ENCODE results near the gene FSHR. TPM values are rescaled to one million over a fixed set of nuclear protein-coding genes. Genes with fewer than 3 reads are reported as not detected.

The FSHR gene
- total and polyA plus RNA-seq, 2 of the 8 experiments (the other 6 are each of a cell fraction or from before 2014, with no cell fraction given), result not detected

GRCh38 chr2:48979691-48980090 is 174.6 kb downstream of the FSHR start:
- H3K27ac ChIP-seq (ENCODE audit: low read depth, low read length), result no peak overlapping the region
- no peaks in the 10 kb centered on the region for H4K20me1 ChIP-seq (replicated peaks in 1 of 2; ENCODE audit: control insufficient read depth in 1 of 2, insufficient read depth in 2 of 2, low read length in 2 of 2)
- no peak overlapping the region for H2BK5ac ChIP-seq (ENCODE audit: low read depth, low read length)
- H2BK120ac ChIP-seq (replicated peaks; ENCODE audit: low read depth, low read length), result no peak overlapping the region
- no peak overlapping the region for H3K56ac ChIP-seq (replicated peaks; ENCODE audit: insufficient read length, low read depth, low read length)
- H2AK5ac ChIP-seq (ENCODE audit: low read depth, low read length), result no peak overlapping the region
- H4K91ac ChIP-seq (replicated peaks; ENCODE audit: insufficient read length, low read length), result no peak overlapping the region
- DNase-seq (ENCODE audit: low read depth in 1 of 2, low spot score in 2 of 2), result no peak
- no peaks in the 10 kb centered on the region for H3K23me2 ChIP-seq (ENCODE audit: low read depth, low read length)
- H3K79me1 ChIP-seq (ENCODE audit: low read depth, low read length), result no peaks in the 10 kb centered on the region
- H3K14ac ChIP-seq (ENCODE audit: insufficient read length), result no peak overlapping the region
- H3K4ac ChIP-seq (replicated peaks; ENCODE audit: insufficient read length, low read depth, low read length), result no peak overlapping the region
- no peaks in the 10 kb centered on the region for H3K9me3 ChIP-seq (ENCODE audit: insufficient read depth in 2 of 2, low read depth in 1 of 2, low read length in 1 of 2)
- H2AFZ ChIP-seq (ENCODE audit: low read length), result no peak overlapping the region
- no peaks in the 10 kb centered on the region for H3K36me3 ChIP-seq (ENCODE audit: control insufficient read depth in 2 of 4, insufficient read depth in 4 of 4, low read length in 3 of 4)
- H2BK15ac ChIP-seq (ENCODE audit: low read length), result no peak overlapping the region
- H3K9ac ChIP-seq (replicated peaks in 1 of 4; ENCODE audit: extremely low read depth in 1 of 4, low read depth in 3 of 4, low read length in 3 of 4), result no peak overlapping the region
- ChIA-PET CTCF (ENCODE audit: partially characterized antibody) (interaction anchor here (1.0 kb wide), 1 partner anchor 11 kb away, joined by 4 read pairs; no protein-coding TSS in a partner anchor), POLR2A (ENCODE audit: partially characterized antibody) (no interaction called here)
- no peak overlapping the region for H3K4me2 ChIP-seq (ENCODE audit: insufficient read depth in 1 of 2, low read depth in 2 of 2, low read length in 2 of 2)
- no peak overlapping the region for H3K4me3 ChIP-seq (ENCODE audit: extremely low read depth in 1 of 4, insufficient read depth in 2 of 4, low read depth in 3 of 4, low read length in 4 of 4)
- FAIRE-seq, result no peak
- no peak overlapping the region for H2BK20ac ChIP-seq (ENCODE audit: low read length)
- H3K18ac ChIP-seq (ENCODE audit: extremely low read depth, low read length), result no peak overlapping the region
- H2BK12ac ChIP-seq (ENCODE audit: low read depth, low read length), result no peak overlapping the region
- no peaks in the 10 kb centered on the region for H3K27me3 ChIP-seq (replicated peaks in 1 of 4; ENCODE audit: control insufficient read depth in 3 of 4, extremely low read depth in 1 of 4, insufficient read depth in 3 of 4, low read length in 3 of 4)
- no peak overlapping the region for H3K23ac ChIP-seq (ENCODE audit: insufficient read length)
- no peaks in the 10 kb centered on the region for H3K79me2 ChIP-seq (ENCODE audit: control insufficient read depth in 1 of 2, insufficient read depth in 2 of 2, low read length in 2 of 2)
- WGBS, 2 experiments (ENCODE audit: extremely low coverage in 1 of 2, insufficient coverage in 1 of 2, insufficient read length in 1 of 2, insufficient replicate concordance in 2 of 2, low coverage in 1 of 2, low lambda C conversion rate in 2 of 2, missing lambda C conversion rate in 1 of 2), result 96% methylated on average over 4 of the region's 4 CpGs; no CpG with 5 or more reads in 1 of the 2 experiments
- no peak overlapping the region for H4K8ac ChIP-seq (ENCODE audit: extremely low read depth, insufficient read depth, low read length)
- H4K5ac ChIP-seq (ENCODE audit: insufficient read length, low read depth, low read length), result no peak overlapping the region
- no peaks in the 10 kb centered on the region for H3K4me1 ChIP-seq (replicated peaks in 1 of 4; ENCODE audit: control insufficient read depth in 3 of 4, insufficient read depth in 4 of 4, low read length in 3 of 4)
- TF ChIP-seq CTCF (IDR thresholded peaks at IDR 0.05; ENCODE audit: control extremely low read depth in 1 of 3, insufficient read depth in 1 of 3, low read depth in 1 of 3, low read length in 3 of 3), result no peak
- no peak for TF ChIP-seq SUZ12 (IDR thresholded peaks at IDR 0.05; ENCODE audit: low read length)
- no peak for TF ChIP-seq POU5F1 (IDR thresholded peaks at IDR 0.05; ENCODE audit: low read depth, low read length)
- TF ChIP-seq CREB1 (IDR thresholded peaks at IDR 0.05), result no peak
- TF ChIP-seq RXRA (IDR thresholded peaks at IDR 0.05; ENCODE audit: insufficient read depth, low read depth, low read length), result no peak
- TF ChIP-seq USF2 (IDR thresholded peaks at IDR 0.05; ENCODE audit: low read length), result no peak
- no peak for TF ChIP-seq EP300 (IDR thresholded peaks at IDR 0.05; ENCODE audit: borderline replicate concordance in 1 of 2, low read depth in 2 of 2, low read length in 2 of 2)
- TF ChIP-seq ATF2 (IDR thresholded peaks at IDR 0.05; ENCODE audit: low read length), result no peak
- no peak for TF ChIP-seq TAF1 (IDR thresholded peaks at IDR 0.05; ENCODE audit: low read depth, low read length)
